Adrenal gland (tissue), 12 donors: ENCODE results near the gene CHRNG. TPM values are rescaled to one million over a fixed set of nuclear protein-coding genes. Genes with fewer than 3 reads are reported as not detected.
A peak's percentile ranks its signal among the peaks of the same experiment; 100 is the strongest.

Source experiments
- DNase-seq, 7 donors: peaks; one replicate each; pipeline ENCODE4 v3.0.0-alpha.2; 2019 to 2020
- H3K27ac ChIP-seq, 5 donors: fragments of 200-600 bp; sonication (generic) in 4 of 5; 1 replicate in 3 of 5; 2 replicates in 2 of 5; pipeline versions ENCODE4 v1.5.1 to v1.8.0; 2016 to 2020; ENCODE audit warnings: mild to moderate bottlenecking in 1 of 5
- H3K27me3 ChIP-seq: fragments of 200-600 bp; 2 replicates; pipeline ENCODE4 v1.8.0; 2021
- H3K36me3 ChIP-seq, 2 donors: fragments of 200-600 bp; replicated peaks in 1 of 2; 1 replicate in 1 of 2; 2 replicates in 1 of 2; pipeline versions ENCODE4 v1.5.1 to v1.8.0; 2018 to 2022
- H3K4me1 ChIP-seq, 2 donors: fragments of 200-600 bp; replicated peaks in 1 of 2; 1 replicate in 1 of 2; 2 replicates in 1 of 2; pipeline versions ENCODE4 v1.5.1 to v1.8.0; 2018 to 2021
- H3K4me3 ChIP-seq, 4 donors: fragments of 200-600 bp; sonication (generic) in 3 of 4; one replicate each; pipeline ENCODE4 v1.5.1; 2016 to 2018
- H3K9me3 ChIP-seq, 3 donors: fragments of 200-600 bp; sonication (generic) in 1 of 3; replicated peaks in 1 of 3; 1 replicate in 2 of 3; 2 replicates in 1 of 3; pipeline versions ENCODE4 v1.5.1 to v1.8.0; 2016 to 2021
- CTCF ChIP-seq, 6 experiments: fragments of 450-650 bp in 4 of 6; fragments of 200-600 bp in 2 of 6; sonication (generic) in 1 of 6; IDR thresholded peaks; 1 replicate in 5 of 6; 2 replicates in 1 of 6; pipeline versions ENCODE4 v1.5.1 to v1.8.0; 2016 to 2021; ENCODE audit warnings: antibody characterized with exemption in 6 of 6, mild to moderate bottlenecking in 2 of 6, moderate library complexity in 1 of 6
- POLR2A ChIP-seq, 2 donors: fragments of 450-650 bp; IDR thresholded peaks; one replicate each; pipeline ENCODE4 v1.6.1; 2017; ENCODE audit warnings: antibody characterized with exemption in 2 of 2, mild to moderate bottlenecking in 2 of 2, moderate library complexity in 1 of 2
- WGBS, 4 donors: extraction: QIAGEN DNeasy Blood & Tissue Kit in 2 of 4; methylation state at CpG; one replicate each; pipeline versions ENCODE4 v1.1.5 to v1.1.7; 2013 to 2017; 5-methylcytosine and 5-hydroxymethylcytosine counted together
- intact Hi-C, 2 donors: fragments of 100-400 bp; cut with DNase I; formaldehyde crosslinking; loops; one replicate each; pipeline versions ENCODE4 v1.14.1 to v1.15.0; 2022 to 2023
- polyA plus RNA-seq, 3 donors: library from polyadenylated mRNA; stranded (reverse); fragments of 200-250 nt in 2 of 3; fragments of 350-450 nt in 1 of 3; fragmentation: Illumina TruSeq in 1 of 3; extraction: RNeasy Lipid Tissue Mini Kit (QIAGEN cat#74804) in 1 of 3; gene quantifications; one replicate each; pipeline ENCODE4 v1.2.3, GENCODE V29; 2013 to 2014
- total RNA-seq, 9 donors: library from RNA; depleted of rRNA in 4 of 9; stranded (reverse); fragments of >200 nt in 4 of 9; fragments of 120-200 nt in 1 of 9; fragmentation: NEBNext Ultra II Directional in 1 of 9; extraction: Animal tissue kit (Norgen Biotek cat#: 25700) in 1 of 9; gene quantifications; one replicate each; pipeline versions ENCODE4 v1.1.0 to v1.2.4, GENCODE V29; 2013 to 2023
- donor health status: healthy with polysubstance abuse.
- donor health status: Bipolar disorder and iron deficiency.
- donor health status: DM: yes; HTN: yes; CAD: no.
- donor health status: DM: no; HTN: no; CAD: no.
- donor health status: DM: no; HTN: no; CAD: no.
- donor health status: DM: yes; HTN: yes; CAD: no.

Gene CHRNG
- total and polyA plus RNA-seq, 12 donors: 0.08 to 0.22 TPM; not detected in 10

GRCh38 chr2:232525791-232526371, 13.6 kb upstream of the CHRNG start, which contains the start of gene CHRND:
TSS of gene CHRND (plus strand) at chr2:232526160. CDS start at chr2:232526216, 56 bp downstream.
- Histone ChIP-seq H3K9me3 (no peaks in the 10 kb centered on the region), H3K4me1 (peaks cover 7 to 23% of the 10 kb centered on the region in 2 donors), H3K27ac (no peak within 1 kb of the TSS), H3K36me3 (no peaks in the 10 kb centered on the region), H3K4me3 (no peak within 1 kb of the TSS), H3K27me3 (peaks cover 36% of the 10 kb centered on the region)
- TF ChIP-seq CTCF (IDR thresholded peaks at IDR 0.05) (no peak), POLR2A (IDR thresholded peaks at IDR 0.05) (no peak)
- intact Hi-C loops: loop anchor here in 1 of 2 donors (10.0 kb wide), 1 partner anchor 621 kb away; no protein-coding TSS in a partner anchor
- WGBS, 4 donors: 10 to 38% (median 16%) methylated on average over 5 to 18 of the region's 18 CpGs; no CpG with 5 or more reads in 1 of the 4 donors
- peak; percentile 67 to 81 (median 76) for DNase-seq

GRCh38 chr2:232526372-232526941, 13.0 kb upstream of the CHRNG start:
- peaks cover 34% of the 10 kb centered on the region for H3K27me3 ChIP-seq
- intact Hi-C loops: loop anchor here in 1 of 2 donors (10.0 kb wide), 1 partner anchor 622 kb away; no protein-coding TSS in a partner anchor

GRCh38 chr2:232527905-232528470, 11.5 kb upstream of the CHRNG start:
- no peaks in the 10 kb centered on the region for H3K9me3 ChIP-seq
- DNase-seq: no peak
- peaks cover 18% of the 10 kb centered on the region for H3K27me3 ChIP-seq
- intact Hi-C loops: loop anchor here in 1 of 2 donors (10.0 kb wide), 1 partner anchor 623 kb away; no protein-coding TSS in a partner anchor
- TF ChIP-seq CTCF (IDR thresholded peaks at IDR 0.05): no peak
- TF ChIP-seq POLR2A (IDR thresholded peaks at IDR 0.05): no peak
- 69 to 84% (median 79%) methylated on average over 6 of the region's 6 CpGs for WGBS, 4 donors
- H3K4me1 ChIP-seq: peaks cover 7 to 16% of the 10 kb centered on the region in 2 donors
- H3K4me3 ChIP-seq: no peak overlapping the region
- no peak overlapping the region for H3K27ac ChIP-seq
- no peaks in the 10 kb centered on the region for H3K36me3 ChIP-seq

More at GRCh38 chr2:232526372-232526941, 13.0 kb upstream of the CHRNG start:
- H3K36me3 ChIP-seq: no peaks in the 10 kb centered on the region
- H3K27ac ChIP-seq: no peak overlapping the region
- no peak for DNase-seq
- 75 to 83% (median 81%) methylated on average over 8 to 13 of the region's 13 CpGs; no CpG with 5 or more reads in 1 of the 4 donors for WGBS, 4 donors
- no peaks in the 10 kb centered on the region for H3K9me3 ChIP-seq
- no peak overlapping the region for H3K4me3 ChIP-seq
- peaks cover 7 to 23% of the 10 kb centered on the region in 2 donors for H3K4me1 ChIP-seq
- TF ChIP-seq CTCF (IDR thresholded peaks at IDR 0.05) (no peak), POLR2A (IDR thresholded peaks at IDR 0.05) (no peak)

- no peak for DNase-seq
- Histone ChIP-seq H3K36me3 (no peaks in the 10 kb centered on the region), H3K27me3 (peaks cover 9% of the 10 kb centered on the region), H3K4me3 (no peak overlapping the region), H3K4me1 (peaks cover 7 to 10% of the 10 kb centered on the region in 2 donors), H3K9me3 (no peaks in the 10 kb centered on the region), H3K27ac (no peak overlapping the region)
- TF ChIP-seq POLR2A (IDR thresholded peaks at IDR 0.05): no peak
- TF ChIP-seq CTCF (IDR thresholded peaks at IDR 0.05): no peak
- intact Hi-C loops: loop anchor here in 1 of 2 donors (10.0 kb wide), 1 partner anchor 624 kb away; no protein-coding TSS in a partner anchor
- WGBS, 4 donors: 75 to 94% (median 80%) methylated on average over 3 to 11 of the region's 11 CpGs
Observed at GRCh38 chr2:232528746-232529460, 10.6 kb upstream of the CHRNG start.
